Colonic mucosa (tissue), 4 donors: ENCODE data around the gene ROBO3. TPM values are rescaled to one million over a fixed set of nuclear protein-coding genes. Genes with fewer than 3 reads are reported as not detected.

Experiments used
- DNase-seq: peaks from one replicate; pipeline ENCODE4 v3.0.0-alpha.2; 2020
- H3K27ac ChIP-seq: fragments of 200-600 bp; one replicate; pipeline ENCODE4 v1.8.0; 2021
- H3K27me3 ChIP-seq: fragments of 200-600 bp; one replicate; pipeline ENCODE4 v1.8.0; 2021
- H3K36me3 ChIP-seq: fragments of 200-600 bp; one replicate; pipeline ENCODE4 v1.8.0; 2021
- H3K4me1 ChIP-seq: fragments of 200-600 bp; one replicate; pipeline ENCODE4 v1.8.0; 2021; ENCODE audit warnings: mild to moderate bottlenecking
- H3K4me3 ChIP-seq: fragments of 200-600 bp; one replicate; pipeline ENCODE4 v1.8.0; 2021
- H3K9ac ChIP-seq, 2 donors: one replicate each; pipeline ENCODE4 v1.7.0; 2013; ENCODE audit warnings: control low read depth in 2 of 2, low read depth in 2 of 2, low read length in 2 of 2
- H3K9me3 ChIP-seq: fragments of 200-600 bp; one replicate; pipeline ENCODE4 v1.8.0; 2021
- CTCF ChIP-seq: fragments of 200-600 bp; IDR thresholded peaks from one replicate; pipeline ENCODE4 v1.8.0; 2022; ENCODE audit warnings: antibody characterized with exemption, mild to moderate bottlenecking
- intact Hi-C: fragments of 100-400 bp; cut with DNase I; formaldehyde crosslinking; loops from one replicate; pipeline ENCODE4 v1.14.1; 2022
- total RNA-seq, 2 donors: library from RNA; stranded (reverse); fragmentation: NEBNext Ultra II Directional in 1 of 2; extraction: Animal tissue kit (Norgen Biotek cat#: 25700) in 1 of 2; gene quantifications; one replicate each; pipeline ENCODE4 v1.2.1, GENCODE V29; 2021
- donor health status: healthy.
- donor health status: DM: no; HTN: no; CAD: no.
- donor health status: DM: no; HTN: no; CAD: no.

ROBO3 gene
- total RNA-seq, 2 donors from 2014 or later: 7.8 to 8.0 TPM

GRCh38 chr11:124886978-124887666, 21.9 kb downstream of the ROBO3 start:
- H3K4me3 ChIP-seq: no peak overlapping the region
- TF ChIP-seq CTCF: no peak
- no peak overlapping the region for H3K9ac ChIP-seq
- intact Hi-C loops: no loop called here
- H3K27ac ChIP-seq: no peak overlapping the region
- no peak for DNase-seq
- no peaks in the 10 kb centered on the region for H3K4me1 ChIP-seq
- H3K9me3 ChIP-seq: no peaks in the 10 kb centered on the region
- H3K27me3 ChIP-seq: no peaks in the 10 kb centered on the region
- no peaks in the 10 kb centered on the region for H3K36me3 ChIP-seq

GRCh38 chr11:124887667-124888013, 22.4 kb downstream of the ROBO3 start:
- H3K4me1 ChIP-seq: no peaks in the 10 kb centered on the region
- no peak overlapping the region for H3K9ac ChIP-seq
- no peak overlapping the region for H3K27ac ChIP-seq
- TF ChIP-seq CTCF: no peak
- H3K9me3 ChIP-seq: no peaks in the 10 kb centered on the region
- H3K4me3 ChIP-seq: no peak overlapping the region
- no peaks in the 10 kb centered on the region for H3K27me3 ChIP-seq
- intact Hi-C loops: no loop called here
- no peaks in the 10 kb centered on the region for H3K36me3 ChIP-seq
- DNase-seq: no peak

GRCh38 chr11:124889191-124890091, 24.2 kb downstream of the ROBO3 start:
- Histone ChIP-seq H3K27me3 (no peaks in the 10 kb centered on the region), H3K4me1 (no peaks in the 10 kb centered on the region), H3K4me3 (no peak overlapping the region), H3K9me3 (no peaks in the 10 kb centered on the region), H3K9ac (no peak overlapping the region), H3K27ac (no peak overlapping the region), H3K36me3 (no peaks in the 10 kb centered on the region)
- no peak for TF ChIP-seq CTCF
- intact Hi-C loops: no loop called here
- peak; percentile 6 for DNase-seq

- Histone ChIP-seq H3K9me3 (no peaks in the 10 kb centered on the region), H3K4me3 (no peak overlapping the region), H3K9ac (no peak overlapping the region), H3K27me3 (no peaks in the 10 kb centered on the region), H3K4me1 (no peaks in the 10 kb centered on the region), H3K27ac (no peak overlapping the region), H3K36me3 (no peaks in the 10 kb centered on the region)
- no peak for DNase-seq
- intact Hi-C loops: no loop called here
- TF ChIP-seq CTCF: no peak
These were observed 24.9 kb downstream of the ROBO3 start for GRCh38 chr11:124890151-124890550.

DNA sequence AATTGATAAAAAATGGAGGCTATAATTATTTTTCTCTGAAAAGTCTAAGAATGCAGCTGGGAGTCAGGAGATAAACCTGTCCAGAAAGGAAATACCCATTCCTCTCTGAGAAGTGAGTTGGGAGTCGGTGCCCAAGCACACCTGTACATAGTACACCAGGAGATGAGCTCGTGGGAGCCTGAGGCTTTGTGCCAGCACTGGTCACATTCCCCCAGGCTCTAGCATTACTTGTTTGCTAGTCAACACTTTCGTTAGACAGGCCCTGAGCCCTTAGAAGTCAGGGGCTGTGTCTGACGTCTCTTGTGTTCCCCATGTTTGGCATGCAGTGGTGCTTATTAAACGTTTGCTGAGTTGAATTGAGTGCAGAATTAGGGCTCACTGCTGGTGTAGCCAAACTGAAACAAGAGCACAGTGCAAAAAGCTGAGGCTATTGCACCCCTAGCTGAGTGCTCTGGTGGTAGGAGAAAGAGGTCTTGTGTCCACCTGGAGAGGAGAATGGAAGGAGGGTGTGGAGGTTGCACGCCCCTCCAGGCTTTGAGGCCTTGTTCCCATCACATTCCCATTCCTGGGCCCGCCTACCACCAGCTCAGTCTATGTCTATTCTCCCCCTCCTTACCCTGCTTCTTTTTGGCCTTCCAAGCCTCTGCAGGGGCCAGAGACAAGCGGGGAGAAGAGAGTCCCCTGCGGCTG, 25.6 kb downstream of the ROBO3 start:
- no peak for DNase-seq
- H3K27me3 ChIP-seq: no peaks in the 10 kb centered on the region
- no peaks in the 10 kb centered on the region for H3K4me1 ChIP-seq
- no peak for TF ChIP-seq CTCF
- no peak overlapping the region for H3K27ac ChIP-seq
- H3K9me3 ChIP-seq: no peaks in the 10 kb centered on the region
- H3K36me3 ChIP-seq: no peaks in the 10 kb centered on the region
- intact Hi-C loops: no loop called here
- no peak overlapping the region for H3K9ac ChIP-seq
- H3K4me3 ChIP-seq: no peak overlapping the region
